SK-N-MC (cell line): ENCODE measurements around the gene BCL2L1.

Experiments used
- DNase-seq: peaks from one replicate; pipeline ENCODE4 v3.0.0-alpha.2; 2011; ENCODE audit warnings: low read depth, low spot score
- H3K27ac ChIP-seq: fragments of 200-600 bp; sonication (generic); 2 replicates; pipeline ENCODE4 v1.5.1; 2016; ENCODE audit warnings: mixed run types
- H3K36me3 ChIP-seq: fragments of 200-600 bp; sonication (generic); 2 replicates; pipeline ENCODE4 v1.6.1; 2017; ENCODE audit warnings: antibody characterized with exemption, low read length, mixed read lengths; ENCODE audit not compliant: insufficient read depth
- H3K4me3 ChIP-seq: fragments of 200-600 bp; sonication (generic); 2 replicates; pipeline ENCODE4 v1.5.1; 2016
- H3K9ac ChIP-seq: fragments of 200-600 bp; sonication (generic); 2 replicates; pipeline ENCODE4 v1.8.0; 2017; ENCODE audit warnings: mixed run types, mixed read lengths; ENCODE audit not compliant: insufficient read length
- H3K9me3 ChIP-seq: fragments of 200-600 bp; sonication (generic); 2 replicates; pipeline ENCODE4 v1.6.1; 2017; ENCODE audit warnings: low read depth, mild to moderate bottlenecking, antibody characterized with exemption, low read length, moderate library complexity, mixed read lengths
- EZH2 ChIP-seq: fragments of 200-600 bp; sonication (generic); IDR thresholded peaks from one replicate; pipeline ENCODE4 v1.6.1; 2017; ENCODE audit warnings: antibody characterized with exemption
- FOXP2 ChIP-seq: optimal IDR thresholded peaks from 2 replicates; pipeline ENCODE3; 2011; ENCODE audit warnings: mild to moderate bottlenecking, moderate library complexity; ENCODE audit not compliant: insufficient read depth; ENCODE audit errors: extremely low read length, control extremely low read depth
- POLR2AphosphoS5 ChIP-seq: IDR thresholded peaks from 2 replicates; pipeline ENCODE4 v1.6.1; 2012; ENCODE audit warnings: mild to moderate bottlenecking, low read depth, low read length, borderline replicate concordance

The BCL2L1 gene

GRCh38 chr20:31707258-31707615, 15.4 kb downstream of the BCL2L1 start:
- Histone ChIP-seq H3K27ac (no peak overlapping the region), H3K9ac (no peak overlapping the region), H3K36me3 (peaks cover 12% of the 10 kb centered on the region; the same call in 1 of the 2 replicates), H3K9me3 (no peaks in the 10 kb centered on the region), H3K4me3 (no peak overlapping the region)
- DNase-seq, result no peak
- TF ChIP-seq POLR2AphosphoS5 (no peak), FOXP2 (no peak), EZH2 (no peak)

DNA sequence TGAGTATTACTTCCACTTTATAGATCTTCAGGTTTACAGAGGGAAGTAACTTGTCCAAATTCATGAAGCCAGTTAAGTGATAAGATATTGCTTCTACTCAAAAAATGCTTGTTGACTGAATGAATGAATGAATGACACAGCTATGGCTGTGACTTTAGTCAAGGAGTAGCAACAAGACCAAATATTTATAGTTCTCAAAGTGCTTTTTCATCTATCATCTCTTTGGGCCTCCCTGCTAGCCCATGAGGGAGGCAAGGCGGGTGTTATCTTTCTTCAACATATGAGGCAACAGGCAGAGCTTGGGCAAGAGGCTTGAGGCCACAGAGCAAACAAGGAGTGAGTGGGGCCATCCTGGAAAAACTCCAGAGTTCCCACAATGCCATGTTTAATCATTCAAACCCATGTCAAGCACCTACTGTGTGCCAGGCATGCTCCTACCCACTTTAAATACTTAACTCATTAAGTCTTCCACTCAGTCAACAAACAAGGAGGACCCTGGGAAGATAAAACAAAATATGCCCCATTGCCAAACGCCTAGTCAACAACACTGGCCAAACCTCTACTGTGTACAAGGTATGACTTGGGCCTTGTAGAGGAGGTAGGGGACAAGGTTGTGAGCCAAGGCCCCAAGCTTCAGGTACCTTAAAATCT, 15.9 kb downstream of the BCL2L1 start:
- no peak overlapping the region for H3K4me3 ChIP-seq
- peaks cover 12% of the 10 kb centered on the region; the same call in 1 of the 2 replicates for H3K36me3 ChIP-seq
- no peaks in the 10 kb centered on the region for H3K9me3 ChIP-seq
- H3K9ac ChIP-seq, result no peak overlapping the region
- DNase-seq, result no peak
- no peak overlapping the region for H3K27ac ChIP-seq
- TF ChIP-seq FOXP2, result no peak
- no peak for TF ChIP-seq POLR2AphosphoS5
- no peak for TF ChIP-seq EZH2

DNA sequence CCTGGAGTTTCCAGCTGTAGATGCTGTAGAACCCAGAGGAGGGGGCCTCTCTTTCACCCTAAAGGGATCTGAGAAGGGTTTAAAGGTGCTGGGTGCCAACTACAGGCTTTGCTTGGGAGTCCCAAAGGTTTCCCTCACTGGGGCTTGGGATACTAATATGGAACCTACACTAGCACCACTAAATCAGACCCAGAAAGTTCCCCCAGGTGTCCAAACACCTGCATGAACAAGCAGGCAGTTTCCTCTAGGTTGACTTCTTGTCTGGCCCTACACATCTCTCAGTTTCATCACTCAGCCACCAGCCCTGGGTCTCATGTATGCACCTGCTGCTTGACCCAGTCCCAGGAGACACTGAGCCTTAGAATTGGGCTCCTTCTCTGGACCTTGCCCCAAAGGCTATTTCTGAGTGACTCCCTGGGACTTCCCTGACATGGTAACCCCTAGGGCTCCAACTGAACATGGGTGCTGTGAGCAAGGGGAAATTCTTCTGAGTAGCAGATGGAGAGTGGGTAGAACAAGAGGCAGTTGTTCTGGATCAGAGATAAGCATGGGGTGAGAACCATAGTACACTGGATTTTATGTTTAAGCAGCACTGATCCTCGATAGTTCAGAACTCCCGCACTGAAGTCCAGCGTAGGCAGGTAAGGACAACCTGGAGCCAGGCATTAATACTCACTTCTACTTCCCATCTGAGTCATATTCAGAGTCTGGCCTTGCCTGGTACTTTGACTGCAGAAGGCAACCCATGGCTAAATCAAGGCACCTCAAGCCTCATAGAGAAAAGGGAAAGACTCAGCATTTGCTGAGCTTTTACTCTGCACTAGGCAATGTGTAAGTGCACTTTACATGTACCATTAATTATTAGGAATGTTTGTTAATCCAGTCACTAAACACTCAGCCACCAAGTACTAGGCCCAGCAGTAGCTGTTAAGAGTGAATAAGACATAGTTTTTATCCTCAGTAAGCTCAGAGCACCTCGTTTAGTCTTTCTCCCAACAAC, 16.8 kb downstream of the BCL2L1 start:
- no peaks in the 10 kb centered on the region for H3K9me3 ChIP-seq
- H3K27ac ChIP-seq, result no peak overlapping the region
- H3K4me3 ChIP-seq, result no peak overlapping the region
- TF ChIP-seq FOXP2, result no peak
- no peak for TF ChIP-seq POLR2AphosphoS5
- TF ChIP-seq EZH2, result no peak
- no peak for DNase-seq
- H3K36me3 ChIP-seq, result peaks cover 12% of the 10 kb centered on the region; the same call in 1 of the 2 replicates
- H3K9ac ChIP-seq, result no peak overlapping the region

DNA sequence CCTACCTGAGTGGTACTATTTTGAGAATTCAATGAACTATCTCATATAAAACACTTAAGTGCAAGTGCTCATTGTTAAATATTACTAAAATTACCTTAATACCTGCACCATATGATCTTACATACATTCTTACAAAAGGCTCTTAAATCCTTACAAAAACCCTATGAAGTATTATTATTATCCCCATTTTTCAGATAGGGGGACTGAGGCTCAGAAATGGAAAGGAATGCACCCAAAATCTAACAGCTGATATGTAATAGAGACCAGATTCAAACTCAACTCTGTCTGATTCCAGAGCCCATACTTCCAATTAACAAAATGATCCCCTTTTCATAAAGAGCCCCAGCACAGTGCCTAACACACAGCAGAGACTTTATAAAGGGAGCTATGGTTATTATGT, 17.5 kb downstream of the BCL2L1 start:
- no peak for DNase-seq
- peaks cover 12% of the 10 kb centered on the region; the same call in 1 of the 2 replicates for H3K36me3 ChIP-seq
- no peak overlapping the region for H3K27ac ChIP-seq
- no peaks in the 10 kb centered on the region for H3K9me3 ChIP-seq
- no peak overlapping the region for H3K9ac ChIP-seq
- no peak overlapping the region for H3K4me3 ChIP-seq
- TF ChIP-seq EZH2 (no peak), POLR2AphosphoS5 (no peak), FOXP2 (no peak)

DNA sequence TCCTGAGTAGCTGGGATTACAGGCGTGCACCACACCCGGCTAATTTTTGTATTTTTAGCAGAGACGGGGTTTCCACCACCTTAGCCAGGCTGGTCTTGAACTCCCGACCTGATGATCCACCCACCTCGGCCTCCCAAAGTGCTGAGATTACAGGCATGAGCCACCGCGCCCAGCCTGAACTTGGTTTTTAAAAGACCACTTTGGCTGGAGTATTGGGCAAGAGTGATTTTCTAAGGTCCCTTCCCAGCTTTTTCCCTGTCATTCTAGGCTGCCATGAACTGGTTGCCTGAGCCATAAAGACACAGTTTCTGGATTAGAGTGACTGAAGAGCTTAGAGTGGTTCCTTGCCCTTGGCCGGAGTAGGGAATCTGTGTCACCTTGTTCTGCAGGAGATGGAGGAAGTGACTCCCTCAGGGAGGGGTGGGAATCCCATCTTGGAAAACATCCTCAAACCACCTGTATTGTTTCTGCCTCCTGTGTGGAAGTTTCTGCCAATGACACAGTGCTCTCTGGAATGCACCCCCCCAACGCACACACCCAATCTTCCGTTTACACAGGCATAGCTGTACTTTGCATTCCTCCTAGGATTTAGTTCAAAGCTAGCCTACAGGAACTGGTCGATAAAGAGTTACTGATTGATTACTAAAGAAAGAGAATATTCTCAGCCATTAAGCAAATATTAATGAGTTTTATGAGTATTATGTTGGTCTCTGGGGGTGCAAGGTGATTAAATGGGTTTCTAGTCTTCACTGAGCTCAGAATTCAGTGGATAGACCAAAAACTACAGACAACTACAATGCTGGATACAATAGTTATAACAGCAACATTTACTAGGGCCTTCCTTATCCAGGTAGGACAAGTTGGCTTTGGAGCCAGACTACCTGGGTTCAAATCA, 18.2 kb downstream of the BCL2L1 start:
- TF ChIP-seq FOXP2 (no peak), POLR2AphosphoS5 (no peak), EZH2 (no peak)
- Histone ChIP-seq H3K27ac (no peak overlapping the region), H3K4me3 (no peak overlapping the region), H3K9ac (no peak overlapping the region), H3K9me3 (no peaks in the 10 kb centered on the region), H3K36me3 (peaks cover 12% of the 10 kb centered on the region; the same call in 1 of the 2 replicates)
- no peak for DNase-seq

DNA sequence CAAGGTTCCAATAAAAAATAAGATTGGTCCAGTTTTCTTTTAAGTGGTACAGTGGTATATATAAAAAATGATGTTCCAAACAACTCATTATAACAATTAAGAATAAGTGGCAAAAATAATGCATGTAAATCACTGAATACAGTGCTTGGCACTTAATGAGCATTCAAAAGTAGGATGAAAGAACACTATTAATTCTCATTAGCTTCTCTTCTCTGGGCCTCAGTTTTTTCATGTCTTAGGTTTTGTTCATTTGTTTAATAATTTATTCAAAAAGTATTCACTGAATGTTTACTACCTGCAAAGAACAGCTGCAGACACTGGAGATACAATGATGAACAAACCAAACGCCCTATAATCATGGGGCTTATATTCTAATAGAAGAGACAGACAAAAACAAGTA, 21.1 kb downstream of the BCL2L1 start:
- Histone ChIP-seq H3K36me3 (peaks cover 4% of the 10 kb centered on the region; the same call in 1 of the 2 replicates), H3K27ac (no peak overlapping the region), H3K4me3 (no peak overlapping the region), H3K9ac (no peak overlapping the region), H3K9me3 (no peaks in the 10 kb centered on the region)
- TF ChIP-seq POLR2AphosphoS5, result no peak
- TF ChIP-seq FOXP2, result no peak
- no peak for TF ChIP-seq EZH2
- no peak for DNase-seq

GRCh38 chr20:31700747-31701146, 21.9 kb downstream of the BCL2L1 start:
- TF ChIP-seq EZH2 (no peak), POLR2AphosphoS5 (no peak), FOXP2 (no peak)

More at GRCh38 chr20:31700747-31701146, 21.9 kb downstream of the BCL2L1 start:
- no peak for DNase-seq
- Histone ChIP-seq H3K36me3 (no peaks in the 10 kb centered on the region; the same call in 1 of the 2 replicates), H3K4me3 (no peak overlapping the region), H3K9ac (no peak overlapping the region), H3K27ac (no peak overlapping the region), H3K9me3 (no peaks in the 10 kb centered on the region)
